Mucosa of rectum (tissue), 2 donors: ENCODE measurements around the gene ZC3HAV1.
"Not testable (repeated sequence)": the region's sequence is repeated elsewhere in the genome, so short reads cannot be mapped to it uniquely, and the experiment has no call there.

Experiments used
- H3K27ac ChIP-seq, 2 donors: one replicate each; pipeline ENCODE4 v1.7.0; 2013; ENCODE audit warnings: inconsistent platforms in 2 of 2, low read depth in 2 of 2, low read length in 2 of 2
- H3K27me3 ChIP-seq, 2 donors: one replicate each; pipeline ENCODE4 v1.7.0; 2013; ENCODE audit warnings: low read length in 2 of 2; ENCODE audit not compliant: control insufficient read depth in 2 of 2, insufficient read depth in 2 of 2
- H3K36me3 ChIP-seq, 2 donors: one replicate each; pipeline ENCODE4 v1.7.0; 2013; ENCODE audit warnings: low read length in 2 of 2; ENCODE audit not compliant: control insufficient read depth in 2 of 2, insufficient read depth in 2 of 2
- H3K4me1 ChIP-seq, 2 donors: one replicate each; pipeline ENCODE4 v1.7.0; 2013; ENCODE audit warnings: low read length in 2 of 2, mild to moderate bottlenecking in 1 of 2; ENCODE audit not compliant: control insufficient read depth in 2 of 2, insufficient read depth in 2 of 2
- H3K4me3 ChIP-seq, 2 donors: one replicate each; pipeline ENCODE4 v1.7.0; 2013; ENCODE audit warnings: low read length in 2 of 2
- H3K9ac ChIP-seq, 2 donors: one replicate each; pipeline ENCODE4 v1.7.0; 2013; ENCODE audit warnings: low read length in 2 of 2, low read depth in 1 of 2, mild to moderate bottlenecking in 1 of 2
- H3K9me3 ChIP-seq, 2 donors: one replicate each; pipeline ENCODE4 v1.7.0; 2013; ENCODE audit warnings: low read length in 2 of 2; ENCODE audit not compliant: control insufficient read depth in 2 of 2
- donor health status: healthy.
- donor health status: Normal muscosa, but diverticular disease.

Gene ZC3HAV1

GRCh38 chr7:139124995-139125394 is 15.5 kb upstream of the ZC3HAV1 start:
- H3K9ac ChIP-seq, H3K4me1 ChIP-seq, H3K9me3 ChIP-seq, H3K27ac ChIP-seq, H3K36me3 ChIP-seq, H3K4me3 ChIP-seq, H3K27me3 ChIP-seq: not testable (repeated sequence)

DNA sequence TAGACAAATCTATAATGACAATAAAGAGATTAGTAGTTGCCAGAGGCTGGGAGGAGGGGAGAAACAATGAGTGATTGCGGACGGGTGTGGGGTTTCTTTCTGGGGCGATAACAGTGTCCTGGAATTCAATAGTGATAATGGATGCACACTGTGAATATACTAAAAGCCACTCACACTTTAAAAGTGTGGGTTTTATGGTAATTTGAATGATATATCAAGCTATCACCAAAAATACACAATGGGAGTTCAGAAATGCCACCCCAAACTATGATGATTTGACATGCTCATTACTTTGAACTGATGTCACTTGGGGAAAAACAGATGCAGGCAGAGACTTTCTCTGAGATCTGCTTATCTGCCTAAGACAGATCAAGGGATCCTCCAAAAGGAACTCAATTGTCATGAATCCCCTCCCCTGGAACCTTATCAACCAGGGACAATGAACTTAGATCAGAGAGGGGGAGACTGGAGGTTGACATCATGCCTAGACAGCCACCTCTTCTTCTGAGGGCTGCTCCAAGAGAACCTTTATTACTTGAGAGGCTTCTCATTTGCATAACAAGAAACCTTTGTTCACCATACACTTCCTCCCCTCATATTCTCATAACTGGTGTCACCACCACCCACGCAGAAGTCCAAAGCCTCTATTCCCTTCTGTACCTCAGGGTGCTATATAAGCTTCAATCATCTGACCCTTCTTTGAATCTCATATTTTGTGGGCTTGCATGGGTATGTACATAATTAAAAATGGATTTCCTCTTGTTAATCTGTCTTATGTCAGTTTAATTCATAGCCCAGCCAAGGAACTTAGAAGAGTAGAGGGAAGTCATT is 14.8 kb upstream of the ZC3HAV1 start:
- H3K4me1 ChIP-seq = peaks cover 6 to 13% of the 10 kb centered on the region in 2 donors
- no peak overlapping the region for H3K4me3 ChIP-seq
- H3K36me3 ChIP-seq = no peaks in the 10 kb centered on the region
- H3K9me3 ChIP-seq = no peaks in the 10 kb centered on the region
- no peak overlapping the region for H3K9ac ChIP-seq
- H3K27me3 ChIP-seq = peaks cover 0 to 3% of the 10 kb centered on the region in 2 donors
- no peak overlapping the region for H3K27ac ChIP-seq

GRCh38 chr7:139119486-139119849 is 9.9 kb upstream of the ZC3HAV1 start:
- no peaks in the 10 kb centered on the region for H3K9me3 ChIP-seq
- peaks cover 0 to 3% of the 10 kb centered on the region in 2 donors for H3K27me3 ChIP-seq
- peak overlapping the region in 1 of 2 donors; percentile 14 for H3K9ac ChIP-seq
- no peak overlapping the region for H3K4me3 ChIP-seq
- H3K4me1 ChIP-seq = peaks cover 17% of the 10 kb centered on the region in 2 donors
- peak overlapping the region; percentile 59 to 72 for H3K27ac ChIP-seq
- no peaks in the 10 kb centered on the region for H3K36me3 ChIP-seq

DNA sequence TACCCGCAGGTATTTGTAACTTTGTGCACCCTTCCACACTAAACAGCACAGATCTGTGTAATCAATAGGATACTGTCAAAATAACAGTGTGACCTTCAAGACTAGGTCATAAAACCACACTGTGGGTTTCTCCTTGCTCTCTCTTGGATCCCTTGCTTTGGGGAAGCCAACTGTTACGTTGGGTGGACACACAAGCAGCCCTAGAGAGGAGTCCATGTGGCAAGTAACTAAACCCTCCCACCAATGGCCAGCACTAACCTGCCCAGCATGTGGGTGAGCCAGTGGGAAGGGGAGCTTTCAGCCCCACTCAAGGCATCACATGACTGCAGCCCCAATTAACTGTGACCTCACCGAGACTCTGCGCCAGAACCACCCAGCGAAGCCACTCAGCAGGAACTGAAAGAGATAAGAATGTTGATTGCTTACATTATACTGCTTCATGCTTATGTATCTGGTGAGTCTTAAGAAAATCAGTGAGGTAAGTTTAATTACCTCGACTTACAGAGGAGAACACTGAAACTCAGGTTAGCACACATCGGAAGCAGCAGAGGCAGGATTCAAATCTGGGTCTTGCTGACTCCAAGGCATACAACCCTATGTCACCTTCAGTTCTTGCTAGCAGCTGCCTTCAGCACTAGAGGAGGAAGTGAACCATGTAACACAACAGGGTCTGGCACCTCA is 9.4 kb upstream of the ZC3HAV1 start:
- Histone ChIP-seq H3K27me3 (peaks cover 0 to 3% of the 10 kb centered on the region in 2 donors), H3K4me1 (peaks cover 17% of the 10 kb centered on the region in 2 donors), H3K4me3 (peak overlapping the region in 1 of 2 donors; percentile 64), H3K36me3 (no peaks in the 10 kb centered on the region), H3K9ac (peak overlapping the region in 1 of 2 donors; percentile 14), H3K9me3 (no peaks in the 10 kb centered on the region), H3K27ac (peak overlapping the region; percentile 59 to 72)

- Histone ChIP-seq H3K27ac (peak overlapping the region; percentile 59 to 72), H3K4me1 (peaks cover 17% of the 10 kb centered on the region in 2 donors), H3K9me3 (no peaks in the 10 kb centered on the region), H3K4me3 (peak overlapping the region in 1 of 2 donors; percentile 64), H3K9ac (no peak overlapping the region), H3K27me3 (no peaks in the 10 kb centered on the region), H3K36me3 (no peaks in the 10 kb centered on the region)
Observed at GRCh38 chr7:139118234-139118804, 8.8 kb upstream of the ZC3HAV1 start.

- Histone ChIP-seq H3K27me3 (no peaks in the 10 kb centered on the region), H3K4me3 (no peak overlapping the region), H3K36me3 (no peaks in the 10 kb centered on the region), H3K4me1 (peaks cover 17% of the 10 kb centered on the region in 2 donors), H3K27ac (no peak overlapping the region), H3K9me3 (no peaks in the 10 kb centered on the region), H3K9ac (no peak overlapping the region)
Observed at GRCh38 chr7:139117599-139118233, 8.2 kb upstream of the ZC3HAV1 start.

- Histone ChIP-seq H3K4me3 (no peak overlapping the region), H3K9ac (no peak overlapping the region), H3K9me3 (no peaks in the 10 kb centered on the region)
Observed at GRCh38 chr7:139116999-139117398, 7.5 kb upstream of the ZC3HAV1 start.

GRCh38 chr7:139115104-139115503 is 5.6 kb upstream of the ZC3HAV1 start:
- Histone ChIP-seq H3K9ac (no peak overlapping the region), H3K27ac (no peak overlapping the region), H3K27me3 (no peaks in the 10 kb centered on the region), H3K4me3 (no peak overlapping the region), H3K9me3 (no peaks in the 10 kb centered on the region), H3K36me3 (no peaks in the 10 kb centered on the region), H3K4me1 (peaks cover 20 to 21% of the 10 kb centered on the region in 2 donors)

More at GRCh38 chr7:139116999-139117398, 7.5 kb upstream of the ZC3HAV1 start:
- Histone ChIP-seq H3K27ac (no peak overlapping the region), H3K4me1 (peaks cover 17% of the 10 kb centered on the region in 2 donors), H3K27me3 (no peaks in the 10 kb centered on the region), H3K36me3 (no peaks in the 10 kb centered on the region)

DNA sequence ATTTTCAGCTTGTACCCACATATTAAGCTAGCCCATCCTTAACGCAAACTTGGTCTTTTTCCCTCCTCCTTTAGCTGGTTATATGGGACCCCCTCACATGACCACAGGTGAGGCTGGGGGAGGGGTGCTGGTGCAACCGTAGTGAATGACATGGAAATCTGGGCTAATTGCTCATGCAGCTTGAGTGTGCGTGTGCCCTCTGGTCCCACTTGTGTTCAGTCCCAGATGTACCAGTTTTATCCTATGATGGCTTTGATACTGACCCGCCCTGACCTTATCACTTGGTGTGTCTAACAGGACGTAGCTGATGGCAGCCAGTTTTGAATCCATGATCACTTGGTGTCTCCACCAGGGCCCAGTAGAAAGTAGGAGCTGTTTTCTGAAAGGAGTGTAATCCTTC is 5.1 kb upstream of the ZC3HAV1 start:
- Histone ChIP-seq H3K27ac (no peak overlapping the region), H3K4me1 (peaks cover 21 to 23% of the 10 kb centered on the region in 2 donors), H3K9ac (no peak overlapping the region), H3K4me3 (no peak overlapping the region), H3K27me3 (no peaks in the 10 kb centered on the region), H3K9me3 (no peaks in the 10 kb centered on the region), H3K36me3 (no peaks in the 10 kb centered on the region)

GRCh38 chr7:139114018-139114417 is 4.5 kb upstream of the ZC3HAV1 start:
- Histone ChIP-seq H3K9ac (no peak overlapping the region), H3K4me3 (no peak overlapping the region), H3K36me3 (no peaks in the 10 kb centered on the region), H3K4me1 (peaks cover 16 to 18% of the 10 kb centered on the region in 2 donors), H3K27ac (no peak overlapping the region), H3K27me3 (no peaks in the 10 kb centered on the region), H3K9me3 (no peaks in the 10 kb centered on the region)
